HG02938 (cell line): ENCODE measurements around the gene SERINC3.

Experiments
- ATAC-seq: cut with Tn5 transposase; IDR thresholded peaks from one replicate; pipeline ENCODE4 v1.9.1; 2021; ENCODE audit warnings: mild to moderate bottlenecking, moderate library complexity; ENCODE audit not compliant: unreplicated experiment

SERINC3 gene

DNA sequence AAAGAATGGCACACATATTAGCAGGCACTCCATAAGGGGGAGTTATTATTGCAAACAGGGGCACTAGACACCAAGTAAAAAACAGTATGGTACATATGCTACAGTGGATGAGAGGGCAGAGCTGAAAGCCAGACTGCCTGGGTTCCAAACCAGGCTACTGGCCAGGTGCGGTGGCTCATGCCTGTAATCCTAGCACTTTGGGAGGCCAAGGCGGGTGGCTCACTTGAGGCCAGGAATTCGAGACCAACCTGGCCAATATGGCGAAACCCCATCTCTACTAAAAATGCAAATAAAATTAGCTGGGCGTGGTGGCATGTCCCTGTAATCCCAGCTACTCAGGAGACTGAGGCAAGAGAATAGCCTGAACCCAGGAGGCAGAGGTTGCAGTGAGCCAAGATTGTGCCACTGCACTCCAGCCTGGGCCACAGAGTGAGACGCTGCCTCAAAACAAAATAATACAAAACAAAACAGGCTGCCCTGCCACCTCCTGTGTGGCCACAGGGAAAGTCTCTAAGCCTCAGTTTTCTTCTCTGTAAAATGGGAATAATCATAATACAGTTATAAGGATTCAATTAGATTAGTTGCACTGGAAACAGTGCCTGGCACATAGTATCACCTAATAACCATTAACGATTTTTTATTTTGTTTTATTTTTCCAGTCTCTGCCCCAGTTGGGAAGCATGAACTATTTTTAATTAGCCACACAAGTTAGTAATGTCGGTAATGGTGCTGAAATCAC, 53.7 kb downstream of the SERINC3 start:
- no peak for ATAC-seq

DNA sequence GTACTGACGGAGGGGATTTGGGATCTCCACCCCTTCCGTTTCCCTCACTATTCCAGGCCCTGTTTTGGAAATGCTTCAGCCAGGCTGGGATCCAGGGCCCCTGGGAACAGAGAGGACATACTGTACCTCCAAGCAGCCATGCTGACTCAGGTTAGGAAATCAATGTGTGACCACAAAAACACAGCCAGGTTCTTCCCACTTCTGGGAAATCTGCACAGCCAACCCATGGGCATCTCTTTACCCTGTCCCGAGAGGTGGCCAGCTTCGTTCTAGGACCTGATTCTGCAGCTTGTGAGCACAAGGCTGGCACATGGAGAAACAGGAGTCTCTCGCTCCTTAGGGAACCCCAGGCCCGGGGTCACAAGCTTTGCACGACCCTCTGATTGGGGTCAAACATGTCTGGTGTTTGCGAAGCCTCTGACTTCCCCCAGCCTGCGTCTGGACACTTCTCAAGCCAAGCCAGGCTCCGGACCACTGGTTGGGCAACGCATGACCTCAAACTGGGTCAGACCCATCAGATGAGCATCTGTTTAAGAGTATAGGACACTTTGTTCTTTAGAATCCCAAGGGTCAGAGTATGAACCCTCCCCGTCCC, 54.5 kb downstream of the SERINC3 start:
- no peak for ATAC-seq

DNA sequence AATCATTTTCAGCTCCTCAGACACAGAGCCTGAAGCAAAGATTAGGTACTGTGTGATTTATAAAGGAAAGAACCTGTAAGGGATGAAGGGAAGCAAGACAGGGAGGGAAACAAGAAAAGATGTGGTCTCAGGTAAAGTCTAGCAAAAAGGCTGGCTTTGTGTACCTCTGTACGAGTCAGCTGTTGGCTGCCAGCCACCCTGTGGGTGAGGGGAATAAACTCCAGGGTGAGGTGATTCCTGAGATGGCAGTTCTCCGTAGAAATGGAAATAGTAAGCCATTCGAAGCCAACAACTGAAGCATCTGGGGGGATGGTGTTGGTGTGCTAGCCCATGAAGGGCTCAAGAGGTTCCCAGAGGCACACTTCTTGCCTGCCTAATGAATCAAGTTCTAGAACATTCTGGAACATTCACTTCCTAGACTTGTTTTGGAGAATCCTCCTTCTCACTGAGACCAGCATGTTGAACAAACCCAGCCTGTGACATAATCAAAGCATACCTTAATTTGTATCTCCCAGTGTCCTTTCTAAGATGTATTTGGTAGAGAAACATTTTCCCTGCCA, 56.8 kb downstream of the SERINC3 start:
- no peak for ATAC-seq

- ATAC-seq = no peak
Measured at GRCh38 chr20:44464514-44464913, 57.4 kb downstream of the SERINC3 start.

GRCh38 chr20:44463466-44463865, 58.4 kb downstream of the SERINC3 start:
- no peak for ATAC-seq

GRCh38 chr20:44461803-44462174, 60.1 kb downstream of the SERINC3 start:
- ATAC-seq = no peak

DNA sequence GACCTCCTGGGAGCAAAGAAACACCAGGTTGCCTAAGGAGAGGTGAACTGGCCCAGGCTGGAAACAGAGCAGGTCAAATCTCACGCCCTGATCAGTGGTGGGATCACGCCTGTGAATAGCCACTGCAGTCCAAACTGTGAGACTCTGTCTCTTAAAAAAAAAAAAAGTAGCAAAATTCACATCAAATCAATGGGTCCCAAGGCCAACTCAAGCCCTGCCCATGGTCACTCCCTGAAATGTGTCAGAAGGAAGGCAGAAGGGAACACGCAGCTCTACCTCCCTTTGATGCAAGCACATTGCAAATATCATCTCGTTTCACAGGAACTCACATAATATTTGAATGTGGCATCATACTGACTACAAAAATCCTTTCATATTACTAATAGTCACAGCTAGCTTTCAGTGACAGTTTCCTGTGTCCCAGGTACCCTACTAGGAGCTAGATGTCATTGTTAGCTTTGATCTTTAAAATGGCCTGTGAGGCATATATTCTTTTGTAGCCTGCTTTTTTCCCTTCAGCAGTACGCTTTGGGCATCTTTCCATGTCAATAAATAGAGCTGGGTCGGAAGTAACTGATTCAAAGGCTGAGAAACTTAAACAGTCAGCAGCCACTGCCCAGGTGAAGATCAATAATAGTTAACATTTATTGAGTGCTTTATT, 60.6 kb downstream of the SERINC3 start:
- ATAC-seq = no peak

- ATAC-seq = no peak
Measured at GRCh38 chr20:44460795-44461141, 61.1 kb downstream of the SERINC3 start.

- no peak for ATAC-seq
Measured at GRCh38 chr20:44459271-44459670, 62.6 kb downstream of the SERINC3 start.

DNA sequence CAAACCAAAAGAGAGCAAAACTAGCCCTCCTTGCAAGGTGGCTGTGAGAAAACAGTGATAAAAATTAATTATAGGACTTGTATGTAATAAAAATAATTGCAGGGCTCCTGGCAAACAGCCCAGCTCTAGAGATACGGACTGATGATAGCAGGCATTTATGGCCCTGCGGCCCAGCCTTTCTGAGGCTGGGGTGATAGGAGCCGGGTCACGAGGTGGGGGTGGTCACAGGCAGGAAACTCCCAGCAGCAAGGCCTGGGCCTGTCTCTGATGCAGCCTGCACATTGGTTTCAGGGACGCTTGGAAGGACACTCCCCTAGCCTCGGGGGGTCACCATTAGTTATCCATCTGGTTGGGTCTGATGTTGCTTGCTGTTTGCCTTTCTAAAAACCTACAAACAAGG, 64.9 kb downstream of the SERINC3 start:
- ATAC-seq = no peak

DNA sequence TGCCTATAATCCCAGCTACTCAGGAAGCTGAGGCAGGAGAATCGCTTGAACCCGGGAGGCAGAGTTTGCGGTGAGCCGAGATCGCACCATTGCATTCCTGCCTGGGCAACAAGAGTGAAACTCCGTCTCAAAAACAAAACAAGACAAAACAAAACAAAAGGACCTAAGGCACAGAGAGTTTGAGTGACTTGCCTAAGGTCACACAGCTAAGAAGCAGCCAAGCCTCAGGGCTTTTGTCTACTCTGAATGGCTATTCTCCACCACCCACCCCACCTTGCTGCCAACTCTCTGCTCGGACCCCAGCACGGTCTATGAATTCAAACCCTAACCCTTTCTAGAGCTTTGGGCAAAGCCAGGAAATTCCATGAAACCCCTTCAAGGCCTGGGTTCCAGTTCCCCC, 65.3 kb downstream of the SERINC3 start:
- no peak for ATAC-seq

DNA sequence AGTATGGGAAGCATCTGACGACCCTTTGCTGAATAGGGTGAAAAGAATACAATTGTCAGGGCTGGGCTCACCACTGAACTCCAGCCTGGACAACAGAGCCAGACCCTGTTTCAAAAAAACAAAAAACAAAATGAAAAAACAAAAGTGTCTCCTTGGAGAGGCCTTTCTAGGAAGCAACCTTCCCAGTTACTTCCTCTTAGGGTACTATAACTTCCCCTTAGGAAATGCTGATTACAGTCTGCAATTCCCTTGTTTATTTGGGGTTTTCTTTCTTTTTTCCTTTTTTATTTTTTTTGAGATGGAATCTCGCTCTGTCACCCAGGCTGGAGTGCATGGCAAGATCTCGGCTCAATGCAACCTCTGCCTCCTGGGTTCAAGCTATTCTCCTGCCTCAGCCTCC, 66.7 kb downstream of the SERINC3 start:
- ATAC-seq = no peak

GRCh38 chr20:44454306-44454963, 67.4 kb downstream of the SERINC3 start:
- ATAC-seq = no peak

- no peak for ATAC-seq
Measured at GRCh38 chr20:44450903-44451450, 70.9 kb downstream of the SERINC3 start.

GRCh38 chr20:44450281-44450889, 71.5 kb downstream of the SERINC3 start:
- ATAC-seq = no peak

DNA sequence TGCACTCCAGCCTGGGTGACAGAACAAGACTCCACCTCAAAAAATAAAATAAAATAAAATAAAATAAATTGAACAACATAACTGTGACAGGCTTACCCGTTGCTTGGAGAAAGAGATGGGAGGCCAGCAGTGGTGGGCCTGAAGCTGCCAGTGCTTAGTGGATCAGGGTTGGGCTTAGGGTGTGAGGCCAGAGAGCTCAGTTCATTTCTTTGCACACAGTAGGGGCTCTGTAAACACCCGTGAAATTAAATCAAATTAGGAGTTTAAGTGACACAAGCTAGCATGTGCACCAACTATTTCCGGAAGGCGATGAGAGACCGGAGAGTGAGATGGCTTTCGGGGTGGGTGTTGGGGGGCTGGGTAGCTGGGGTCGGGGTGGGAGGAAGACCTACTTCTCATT, 72.0 kb downstream of the SERINC3 start:
- no peak for ATAC-seq

- ATAC-seq = no peak
Measured at GRCh38 chr20:44448753-44449546, 72.9 kb downstream of the SERINC3 start.

DNA sequence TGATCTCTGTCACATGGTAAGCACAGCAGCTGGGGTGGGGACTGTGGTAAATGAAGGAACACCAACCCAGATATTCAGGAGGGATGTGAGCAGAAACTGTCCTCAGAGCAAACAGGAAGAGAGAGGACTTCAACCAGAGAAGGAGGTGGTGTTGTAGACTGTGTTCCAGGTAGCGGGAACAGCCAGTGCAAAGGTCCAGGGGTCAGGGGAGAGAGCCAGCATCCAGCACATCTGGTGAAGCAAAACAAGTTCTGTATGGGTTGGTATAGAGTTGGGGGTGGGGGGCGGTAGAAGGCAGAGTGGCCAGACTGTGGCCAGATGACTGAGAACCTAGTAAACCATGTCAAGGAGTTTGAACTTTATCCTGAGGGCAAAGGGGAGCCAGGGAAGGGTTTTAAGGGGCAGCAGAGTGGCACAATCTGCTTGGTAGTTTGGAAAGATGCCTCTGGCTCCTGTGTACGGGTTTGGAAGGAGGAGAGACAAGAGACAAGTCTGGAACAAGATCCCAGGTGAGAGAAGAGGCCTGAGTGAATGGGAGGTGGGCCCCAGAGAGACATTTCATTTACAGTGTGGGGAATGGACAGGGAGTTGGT, 73.9 kb downstream of the SERINC3 start:
- ATAC-seq = no peak
